ENCODE data around the gene RIMBP2. TPM values are rescaled to one million over a fixed set of nuclear protein-coding genes. Genes with fewer than 3 reads are reported as not detected.

Gene RIMBP2
- total RNA-seq, 2 experiments from 2014 or later, result not detected

DNA sequence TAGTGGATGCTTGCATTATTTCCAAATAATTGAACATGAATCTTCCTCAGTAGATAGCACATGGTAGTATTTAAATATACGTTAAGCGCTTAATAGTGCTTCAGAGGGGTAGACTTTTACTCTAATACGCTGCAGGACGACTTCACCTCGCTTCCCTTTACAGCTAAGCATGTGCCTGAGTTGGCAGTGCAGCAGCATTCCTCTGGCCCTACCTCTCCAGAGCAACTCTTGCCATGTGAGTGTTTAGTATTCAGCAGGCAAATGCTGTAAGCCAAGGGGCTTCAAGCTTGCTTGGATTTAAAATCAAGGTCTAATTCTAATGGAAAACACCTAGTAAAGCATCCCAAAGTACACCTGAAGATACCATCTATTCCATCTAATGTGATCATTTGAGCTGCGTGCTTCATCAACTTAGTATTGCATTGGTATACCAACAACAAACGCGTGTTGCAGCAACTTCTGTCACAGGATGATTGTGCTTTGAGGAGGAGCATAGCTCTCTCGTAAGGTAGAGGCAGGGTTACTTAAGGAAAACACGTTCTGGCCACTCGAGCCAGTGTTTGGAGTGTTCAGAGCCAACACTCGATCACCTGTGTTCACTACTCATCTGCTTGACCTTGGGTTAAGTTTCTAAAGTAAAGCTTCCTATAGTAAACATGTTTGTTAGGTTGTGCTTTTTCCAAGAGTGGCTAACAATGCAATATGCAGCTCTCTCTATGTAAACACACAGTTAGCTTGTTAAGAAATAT, 317.8 kb downstream of the RIMBP2 start:
- ChIA-PET POLR2A (no interaction called here), CTCF (no interaction called here)
- H3K4me3 Mint-ChIP-seq, result no peak overlapping the region
- Histone ChIP-seq H3K4me1 (ENCODE audit: insufficient read depth, low read length) (no peaks in the 10 kb centered on the region), H3K27ac (ENCODE audit: low read depth in 1 of 2, low read length in 2 of 2) (no peak overlapping the region), H3K36me3 (ENCODE audit: insufficient read depth, low read length) (no peaks in the 10 kb centered on the region), H3K9me3 (ENCODE audit: control insufficient read depth in 1 of 2, insufficient read depth in 1 of 2, low read length in 2 of 2) (peaks cover 0 to 6% of the 10 kb centered on the region in 2 experiments), H3K27me3 (ENCODE audit: control insufficient read depth in 1 of 2, insufficient read depth in 2 of 2, low read length in 2 of 2) (peaks cover 0 to 3% of the 10 kb centered on the region in 2 experiments), H3K4me3 (ENCODE audit: low read length) (no peak overlapping the region)
- no peak for ATAC-seq (ENCODE audit: poor library complexity)
- H3K9me3 Mint-ChIP-seq, result no peaks in the 10 kb centered on the region
- H3K4me1 Mint-ChIP-seq (ENCODE audit: low read depth), result no peaks in the 10 kb centered on the region
- H3K27me3 Mint-ChIP-seq, result peaks cover 40% of the 10 kb centered on the region
- no peak overlapping the region for H3K27ac Mint-ChIP-seq
- intact Hi-C loops (cut with DNase I, micrococcal nuclease), result no loop called here
- no peaks in the 10 kb centered on the region for H3K36me3 Mint-ChIP-seq (ENCODE audit: low read depth)
- no peak for DNase-seq
- TF ChIP-seq, protein P1, sequence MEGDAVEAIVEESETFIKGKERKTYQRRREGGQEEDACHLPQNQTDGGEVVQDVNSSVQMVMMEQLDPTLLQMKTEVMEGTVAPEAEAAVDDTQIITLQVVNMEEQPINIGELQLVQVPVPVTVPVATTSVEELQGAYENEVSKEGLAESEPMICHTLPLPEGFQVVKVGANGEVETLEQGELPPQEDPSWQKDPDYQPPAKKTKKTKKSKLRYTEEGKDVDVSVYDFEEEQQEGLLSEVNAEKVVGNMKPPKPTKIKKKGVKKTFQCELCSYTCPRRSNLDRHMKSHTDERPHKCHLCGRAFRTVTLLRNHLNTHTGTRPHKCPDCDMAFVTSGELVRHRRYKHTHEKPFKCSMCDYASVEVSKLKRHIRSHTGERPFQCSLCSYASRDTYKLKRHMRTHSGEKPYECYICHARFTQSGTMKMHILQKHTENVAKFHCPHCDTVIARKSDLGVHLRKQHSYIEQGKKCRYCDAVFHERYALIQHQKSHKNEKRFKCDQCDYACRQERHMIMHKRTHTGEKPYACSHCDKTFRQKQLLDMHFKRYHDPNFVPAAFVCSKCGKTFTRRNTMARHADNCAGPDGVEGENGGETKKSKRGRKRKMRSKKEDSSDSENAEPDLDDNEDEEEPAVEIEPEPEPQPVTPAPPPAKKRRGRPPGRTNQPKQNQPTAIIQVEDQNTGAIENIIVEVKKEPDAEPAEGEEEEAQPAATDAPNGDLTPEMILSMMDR (IDR thresholded peaks at IDR 0.05), result no peak

DNA sequence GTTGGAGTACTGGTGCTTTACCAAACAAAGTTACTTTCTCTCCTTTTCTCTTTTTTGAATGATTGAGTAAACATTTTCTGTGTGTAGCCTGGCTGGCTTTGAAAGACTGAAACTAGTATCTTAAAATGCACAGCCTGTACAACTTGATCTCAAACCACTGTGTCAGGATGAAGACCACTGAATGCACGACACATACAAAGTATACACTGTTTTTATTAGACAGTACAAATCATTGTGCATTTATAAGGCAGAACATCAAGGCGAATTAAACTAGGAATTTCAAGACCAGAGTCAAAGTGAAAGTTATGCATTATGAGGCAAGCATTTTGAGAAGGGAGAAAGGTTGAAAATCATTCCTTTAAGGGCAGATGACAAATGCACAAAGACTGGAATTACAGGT, 319.4 kb downstream of the RIMBP2 start:
- ChIA-PET POLR2A (no interaction called here), CTCF (no interaction called here)
- H3K27me3 Mint-ChIP-seq, result peaks cover 36% of the 10 kb centered on the region
- H3K27ac Mint-ChIP-seq, result no peak overlapping the region
- TF ChIP-seq, protein P1 (IDR thresholded peaks at IDR 0.05), result no peak
- Histone ChIP-seq H3K36me3 (ENCODE audit: insufficient read depth, low read length) (no peaks in the 10 kb centered on the region), H3K4me1 (ENCODE audit: insufficient read depth, low read length) (no peaks in the 10 kb centered on the region), H3K4me3 (ENCODE audit: low read length) (no peak overlapping the region), H3K27ac (ENCODE audit: low read depth in 1 of 2, low read length in 2 of 2) (no peak overlapping the region), H3K27me3 (ENCODE audit: control insufficient read depth in 1 of 2, insufficient read depth in 2 of 2, low read length in 2 of 2) (peaks cover 0 to under 1% of the 10 kb centered on the region in 2 experiments), H3K9me3 (ENCODE audit: control insufficient read depth in 1 of 2, insufficient read depth in 1 of 2, low read length in 2 of 2) (peaks cover 0 to 4% of the 10 kb centered on the region in 2 experiments)
- no peaks in the 10 kb centered on the region for H3K36me3 Mint-ChIP-seq (ENCODE audit: low read depth)
- H3K4me1 Mint-ChIP-seq (ENCODE audit: low read depth), result no peaks in the 10 kb centered on the region
- intact Hi-C loops (cut with DNase I, micrococcal nuclease), result no loop called here
- ATAC-seq (ENCODE audit: poor library complexity) (no peak), DNase-seq (no peak)
- no peaks in the 10 kb centered on the region for H3K9me3 Mint-ChIP-seq
- no peak overlapping the region for H3K4me3 Mint-ChIP-seq

DNA sequence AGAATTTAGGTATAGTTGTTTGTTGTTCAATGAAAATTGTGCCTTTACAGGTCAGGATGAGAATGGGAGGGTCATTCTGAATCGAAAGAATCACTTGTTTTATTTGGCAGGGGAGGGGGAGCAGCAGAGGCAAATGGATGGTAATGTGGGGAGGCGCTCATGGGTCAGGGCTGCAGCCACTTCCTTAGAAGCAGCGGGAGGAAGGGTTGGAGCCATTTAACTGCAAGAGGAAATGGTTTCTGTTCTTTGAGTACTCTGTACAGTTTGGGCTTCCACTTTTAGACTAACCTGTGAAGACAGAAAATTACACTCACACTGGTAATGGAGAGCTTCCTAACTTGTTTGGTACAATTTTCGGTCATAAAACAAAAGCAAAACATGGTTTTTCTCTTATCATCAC, 321.2 kb downstream of the RIMBP2 start:
- H3K27me3 Mint-ChIP-seq, result peaks cover 24% of the 10 kb centered on the region
- ChIA-PET POLR2A (no interaction called here), CTCF (no interaction called here)
- Histone ChIP-seq H3K4me1 (ENCODE audit: insufficient read depth, low read length) (no peaks in the 10 kb centered on the region), H3K27me3 (ENCODE audit: control insufficient read depth in 1 of 2, insufficient read depth in 2 of 2, low read length in 2 of 2) (no peaks in the 10 kb centered on the region), H3K4me3 (ENCODE audit: low read length) (no peak overlapping the region), H3K36me3 (ENCODE audit: insufficient read depth, low read length) (no peaks in the 10 kb centered on the region), H3K9me3 (ENCODE audit: control insufficient read depth in 1 of 2, insufficient read depth in 1 of 2, low read length in 2 of 2) (peaks cover 0 to 15% of the 10 kb centered on the region in 2 experiments), H3K27ac (ENCODE audit: low read depth in 1 of 2, low read length in 2 of 2) (no peak overlapping the region)
- H3K36me3 Mint-ChIP-seq (ENCODE audit: low read depth), result no peaks in the 10 kb centered on the region
- no peaks in the 10 kb centered on the region for H3K4me1 Mint-ChIP-seq (ENCODE audit: low read depth)
- TF ChIP-seq, protein P1 (IDR thresholded peaks at IDR 0.05), result no peak
- peaks cover 2% of the 10 kb centered on the region for H3K9me3 Mint-ChIP-seq
- ATAC-seq (ENCODE audit: poor library complexity), result no peak
- H3K4me3 Mint-ChIP-seq, result no peak overlapping the region
- H3K27ac Mint-ChIP-seq, result no peak overlapping the region
- DNase-seq, result no peak
- intact Hi-C loops (cut with DNase I, micrococcal nuclease), result no loop called here
